Brain microvascular endothelial cell (primary cell): ENCODE data around the gene HNRNPLL.

Experiments
- DNase-seq: peaks from one replicate; pipeline ENCODE4 v3.0.0-alpha.2; 2020
- H3K27ac ChIP-seq: fragments of 250-450 bp; sonication (Bioruptor Pico); 2 replicates; pipeline ENCODE4 v1.5.1; 2020; ENCODE audit warnings: mild to moderate bottlenecking, moderate library complexity
- H3K27me3 ChIP-seq: fragments of 250-450 bp; sonication (Bioruptor Pico); replicated peaks from 2 replicates; pipeline ENCODE4 v1.5.1; 2020; ENCODE audit warnings: mild to moderate bottlenecking
- H3K36me3 ChIP-seq: fragments of 250-450 bp; sonication (Bioruptor Pico); replicated peaks from 2 replicates; pipeline ENCODE4 v1.5.1; 2020; ENCODE audit warnings: mild to moderate bottlenecking
- H3K4me3 ChIP-seq: 2 replicates; pipeline ENCODE4 v1.5.1; 2011; ENCODE audit warnings: low read depth, mild to moderate bottlenecking, control low read depth, low read length, moderate library complexity
- in situ Hi-C: cut with HindIII; loops from 2 replicates; pipeline ENCODE4 v1.10.0; 2017; ENCODE audit warnings: low sequenced_read_pairs, low pct_ligation_motif_present
- TF ChIP-seq, protein P1 (sequence below): IDR thresholded peaks from 2 replicates; pipeline ENCODE4 v1.5.1; 2011; ENCODE audit warnings: low read depth, mild to moderate bottlenecking, moderate library complexity, low read length, control low read depth, inconsistent platforms; ENCODE audit errors: missing control alignments

Gene HNRNPLL

DNA sequence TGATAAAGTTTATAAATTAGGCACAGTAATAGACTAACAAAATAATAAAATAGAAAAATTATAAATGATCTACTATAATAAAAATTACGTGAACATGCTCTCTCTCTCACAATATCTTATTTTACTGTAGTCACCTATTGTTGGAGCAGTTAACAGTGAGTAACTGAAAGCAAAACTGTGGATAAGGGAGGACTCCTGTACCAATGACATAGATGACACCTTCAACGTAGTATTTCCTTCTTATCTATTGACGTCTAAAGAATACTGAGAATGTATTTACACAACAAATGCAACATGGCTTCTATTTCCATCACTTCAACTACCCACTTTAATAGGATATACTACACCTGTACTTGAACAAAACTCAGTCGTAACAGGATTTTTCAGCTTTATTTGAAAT is 31.5 kb downstream of the HNRNPLL start:
- no peak overlapping the region for H3K27ac ChIP-seq
- TF ChIP-seq, protein P1, sequence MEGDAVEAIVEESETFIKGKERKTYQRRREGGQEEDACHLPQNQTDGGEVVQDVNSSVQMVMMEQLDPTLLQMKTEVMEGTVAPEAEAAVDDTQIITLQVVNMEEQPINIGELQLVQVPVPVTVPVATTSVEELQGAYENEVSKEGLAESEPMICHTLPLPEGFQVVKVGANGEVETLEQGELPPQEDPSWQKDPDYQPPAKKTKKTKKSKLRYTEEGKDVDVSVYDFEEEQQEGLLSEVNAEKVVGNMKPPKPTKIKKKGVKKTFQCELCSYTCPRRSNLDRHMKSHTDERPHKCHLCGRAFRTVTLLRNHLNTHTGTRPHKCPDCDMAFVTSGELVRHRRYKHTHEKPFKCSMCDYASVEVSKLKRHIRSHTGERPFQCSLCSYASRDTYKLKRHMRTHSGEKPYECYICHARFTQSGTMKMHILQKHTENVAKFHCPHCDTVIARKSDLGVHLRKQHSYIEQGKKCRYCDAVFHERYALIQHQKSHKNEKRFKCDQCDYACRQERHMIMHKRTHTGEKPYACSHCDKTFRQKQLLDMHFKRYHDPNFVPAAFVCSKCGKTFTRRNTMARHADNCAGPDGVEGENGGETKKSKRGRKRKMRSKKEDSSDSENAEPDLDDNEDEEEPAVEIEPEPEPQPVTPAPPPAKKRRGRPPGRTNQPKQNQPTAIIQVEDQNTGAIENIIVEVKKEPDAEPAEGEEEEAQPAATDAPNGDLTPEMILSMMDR: no peak
- in situ Hi-C loops: loop anchor here (25.0 kb wide), 1 partner anchor 166 kb away; no protein-coding TSS in a partner anchor
- H3K36me3 ChIP-seq: peaks cover 25% of the 10 kb centered on the region
- H3K4me3 ChIP-seq: no peak overlapping the region
- no peak for DNase-seq
- no peaks in the 10 kb centered on the region for H3K27me3 ChIP-seq

DNA sequence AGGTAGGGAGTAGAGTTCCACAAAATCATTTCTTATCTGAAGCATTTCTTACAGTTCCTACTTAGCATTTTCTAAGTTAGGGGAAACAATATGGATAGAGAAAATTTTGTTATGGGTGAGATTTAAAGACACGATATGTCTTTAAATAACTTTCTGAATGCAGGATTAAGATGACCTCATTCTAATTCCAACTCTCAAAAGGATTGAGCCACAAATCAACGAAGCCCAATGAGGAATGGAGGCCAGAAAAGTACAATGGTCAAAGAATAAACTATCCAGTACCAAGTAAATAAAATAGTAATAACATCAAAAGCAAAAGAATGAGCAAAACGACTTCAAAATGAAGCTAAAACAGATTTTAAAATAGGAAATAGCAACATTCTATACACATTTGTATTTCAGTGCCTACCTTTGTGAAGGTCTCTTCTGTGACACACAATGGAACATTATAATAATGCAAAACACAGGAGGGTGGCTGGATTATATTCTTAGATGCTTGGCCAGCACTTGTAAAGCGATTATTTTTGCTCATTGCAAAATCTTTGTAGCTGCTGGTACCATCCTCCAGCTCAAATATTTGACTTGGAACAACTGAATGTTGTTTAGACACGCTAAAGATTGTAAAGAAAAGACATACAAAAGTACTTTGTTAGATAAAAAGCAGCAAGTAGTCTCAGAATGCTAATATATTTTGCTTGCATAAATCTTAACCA is 33.8 kb downstream of the HNRNPLL start:
- DNase-seq: no peak
- TF ChIP-seq, protein P1: no peak
- no peaks in the 10 kb centered on the region for H3K27me3 ChIP-seq
- H3K36me3 ChIP-seq: peaks cover 27% of the 10 kb centered on the region
- H3K4me3 ChIP-seq: no peak overlapping the region
- in situ Hi-C loops: loop anchor here (25.0 kb wide), 1 partner anchor 168 kb away; no protein-coding TSS in a partner anchor
- no peak overlapping the region for H3K27ac ChIP-seq

DNA sequence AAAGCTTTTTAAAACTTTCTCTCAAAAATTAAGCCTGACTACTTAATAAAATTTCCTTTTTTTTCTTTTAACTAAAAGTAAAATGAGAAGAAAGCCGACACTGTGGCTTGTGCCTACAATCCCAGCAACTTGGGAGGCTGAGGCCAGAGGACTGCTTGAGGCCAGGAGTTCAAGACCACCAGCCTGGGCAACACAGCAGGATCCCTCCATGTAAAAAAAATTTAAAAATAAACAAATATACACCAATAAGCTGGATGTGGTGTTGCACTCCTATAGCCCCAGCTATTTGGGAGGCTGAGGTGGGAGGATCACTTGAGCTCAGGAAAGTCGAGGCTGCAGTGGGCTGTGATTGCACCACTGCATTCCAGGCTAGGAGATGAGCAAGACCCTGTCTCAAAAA is 37.4 kb downstream of the HNRNPLL start:
- Histone ChIP-seq H3K36me3 (peaks cover 27% of the 10 kb centered on the region), H3K27ac (no peak overlapping the region), H3K4me3 (no peak overlapping the region), H3K27me3 (no peaks in the 10 kb centered on the region)
- TF ChIP-seq, protein P1: no peak
- no peak for DNase-seq
- in situ Hi-C loops: loop anchor here (25.0 kb wide), 1 partner anchor 172 kb away; no protein-coding TSS in a partner anchor

DNA sequence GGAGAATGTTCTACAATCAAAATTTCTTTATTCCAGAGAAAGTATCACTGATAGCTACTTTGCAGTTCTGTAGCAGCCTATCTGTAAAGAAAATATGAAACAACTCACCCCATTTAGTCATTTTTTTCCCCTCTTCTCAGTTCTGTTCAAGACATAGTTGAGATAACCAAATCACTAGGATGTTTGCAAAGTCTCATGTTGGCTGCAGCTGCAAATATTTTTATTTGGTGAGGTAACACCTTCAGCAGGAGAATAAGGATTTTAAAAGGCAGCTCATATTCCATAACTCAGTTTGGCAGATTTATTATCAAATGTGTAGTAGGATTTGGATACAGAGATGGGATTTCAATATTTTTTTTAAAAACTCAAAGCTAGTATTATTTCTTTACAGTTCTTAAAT is 41.0 kb downstream of the HNRNPLL start:
- no peak for DNase-seq
- Histone ChIP-seq H3K4me3 (no peak overlapping the region), H3K27ac (no peak overlapping the region), H3K36me3 (peaks cover 13% of the 10 kb centered on the region), H3K27me3 (no peaks in the 10 kb centered on the region)
- in situ Hi-C loops: loop anchor here (25.0 kb wide), 1 partner anchor 176 kb away; no protein-coding TSS in a partner anchor
- TF ChIP-seq, protein P1: no peak

DNA sequence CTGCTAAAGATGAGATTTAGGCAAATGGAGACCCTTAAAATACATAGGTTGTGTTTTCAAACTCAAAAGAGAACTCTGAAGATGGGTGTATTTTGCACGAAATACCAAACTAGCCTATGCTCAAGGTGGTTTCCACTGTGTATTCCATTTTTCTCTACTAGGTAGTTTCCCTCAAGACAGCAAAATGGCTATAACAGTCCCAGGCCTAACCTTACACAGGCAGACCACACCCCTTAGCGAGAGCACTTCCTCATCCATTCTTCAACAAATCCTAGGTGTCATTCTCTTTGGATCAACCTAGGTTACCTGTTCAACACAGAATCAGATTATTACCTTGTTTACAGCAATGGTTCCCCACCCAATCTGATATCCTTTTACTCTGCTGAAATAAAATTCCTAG is 42.6 kb downstream of the HNRNPLL start:
- Histone ChIP-seq H3K27me3 (no peaks in the 10 kb centered on the region), H3K4me3 (no peak overlapping the region), H3K27ac (no peak overlapping the region), H3K36me3 (peaks cover 11% of the 10 kb centered on the region)
- no peak for DNase-seq
- TF ChIP-seq, protein P1: no peak
- in situ Hi-C loops: loop anchor here (25.0 kb wide), 1 partner anchor 177 kb away; no protein-coding TSS in a partner anchor
